Measurements from ENCODE around the gene CIC. TPM values are rescaled to one million over a fixed set of nuclear protein-coding genes. Genes with fewer than 3 reads are reported as not detected.
A peak's percentile ranks its signal among the peaks of the same experiment; 100 is the strongest.

CIC gene
- total and polyA plus RNA-seq, 9 of the 15 experiments (the other 6 are each of a cell fraction or from before 2014, with no cell fraction given): 0.07 to 44.7 (median 8.6) TPM

- TF ChIP-seq RCOR1 (IDR thresholded peaks at IDR 0.05; ENCODE audit: borderline replicate concordance in 1 of 2, low read depth in 2 of 2, low read length in 2 of 2): 0 out of 4 replicates have a peak, but pooled peaks of 1 of the 2 experiments have one; percentile 3
- peak; percentile 66 for TF ChIP-seq TAF7 (tag; IDR thresholded peaks at IDR 0.05)
- TF ChIP-seq SAP30 (IDR thresholded peaks at IDR 0.05; ENCODE audit: borderline replicate concordance, insufficient read depth, low read depth, low read length, poor library complexity, severe bottlenecking): peak; percentile 67
- TF ChIP-seq NRF1 (conservative IDR thresholded peaks at IDR 0.05 in 1 of 2, IDR thresholded peaks at IDR 0.05 in 1 of 2): peak; percentile 98
- no peak for TF ChIP-seq MECOM (CRISPR knock-in tag; IDR thresholded peaks at IDR 0.05)
- no peak for TF ChIP-seq CUX1 (CRISPR knock-in tag; IDR thresholded peaks at IDR 0.05)
- peak; percentile 96 for TF ChIP-seq CTCFL (IDR thresholded peaks at IDR 0.05; ENCODE audit: borderline replicate concordance, insufficient read depth, low read depth, low read length, poor library complexity, severe bottlenecking)
- peak; percentile 48; the same call in 1 of the 2 replicates for TF ChIP-seq KLF16 (IDR thresholded peaks at IDR 0.05)
- TF ChIP-seq, protein P1, sequence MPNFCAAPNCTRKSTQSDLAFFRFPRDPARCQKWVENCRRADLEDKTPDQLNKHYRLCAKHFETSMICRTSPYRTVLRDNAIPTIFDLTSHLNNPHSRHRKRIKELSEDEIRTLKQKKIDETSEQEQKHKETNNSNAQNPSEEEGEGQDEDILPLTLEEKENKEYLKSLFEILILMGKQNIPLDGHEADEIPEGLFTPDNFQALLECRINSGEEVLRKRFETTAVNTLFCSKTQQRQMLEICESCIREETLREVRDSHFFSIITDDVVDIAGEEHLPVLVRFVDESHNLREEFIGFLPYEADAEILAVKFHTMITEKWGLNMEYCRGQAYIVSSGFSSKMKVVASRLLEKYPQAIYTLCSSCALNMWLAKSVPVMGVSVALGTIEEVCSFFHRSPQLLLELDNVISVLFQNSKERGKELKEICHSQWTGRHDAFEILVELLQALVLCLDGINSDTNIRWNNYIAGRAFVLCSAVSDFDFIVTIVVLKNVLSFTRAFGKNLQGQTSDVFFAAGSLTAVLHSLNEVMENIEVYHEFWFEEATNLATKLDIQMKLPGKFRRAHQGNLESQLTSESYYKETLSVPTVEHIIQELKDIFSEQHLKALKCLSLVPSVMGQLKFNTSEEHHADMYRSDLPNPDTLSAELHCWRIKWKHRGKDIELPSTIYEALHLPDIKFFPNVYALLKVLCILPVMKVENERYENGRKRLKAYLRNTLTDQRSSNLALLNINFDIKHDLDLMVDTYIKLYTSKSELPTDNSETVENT (CRISPR knock-in tag; IDR thresholded peaks at IDR 0.05): peak; percentile 99
- peak; percentile 61; the same call in 1 of the 2 replicates for TF ChIP-seq POLR2AphosphoS5 (IDR thresholded peaks at IDR 0.05; ENCODE audit: control insufficient read depth, insufficient read depth, low read depth, low read length)
- no peak for TF ChIP-seq STAG1 (CRISPR knock-in tag; IDR thresholded peaks at IDR 0.05; ENCODE audit: borderline replicate concordance)
- peak; percentile 71 for TF ChIP-seq E2F8 (IDR thresholded peaks at IDR 0.05; ENCODE audit: low read depth, partially characterized antibody)
- no peak for TF ChIP-seq NCOA1 (IDR thresholded peaks at IDR 0.05; ENCODE audit: low read depth)
- TF ChIP-seq MEF2A (IDR thresholded peaks at IDR 0.05; ENCODE audit: control insufficient read depth, low read depth, low read length): no peak
These were observed 56.4 kb downstream of the CIC start, which contains the start of gene MEGF8 (continued) for GRCh38 chr19:42325308-42325895.
